GM18511 (cell line): Measurements from ENCODE around the gene PITPNM1.

ENCODE experiments used
- ATAC-seq: cut with Tn5 transposase; IDR thresholded peaks from one replicate; pipeline ENCODE4 v1.9.1; 2021; ENCODE audit warnings: mild to moderate bottlenecking, moderate library complexity; ENCODE audit not compliant: unreplicated experiment

The PITPNM1 gene

GRCh38 chr11:67448220-67448609, 56.9 kb downstream of the PITPNM1 start:
- ATAC-seq: no peak

GRCh38 chr11:67445515-67445914, 59.6 kb downstream of the PITPNM1 start:
- ATAC-seq: no peak

GRCh38 chr11:67442504-67443404, 62.4 kb downstream of the PITPNM1 start:
- no peak for ATAC-seq
